Measurements from ENCODE around the gene CEBPB.
"Not testable (repeated sequence)": the region's sequence is repeated elsewhere in the genome, so short reads cannot be mapped to it uniquely, and the experiment has no call there.

CEBPB gene

DNA sequence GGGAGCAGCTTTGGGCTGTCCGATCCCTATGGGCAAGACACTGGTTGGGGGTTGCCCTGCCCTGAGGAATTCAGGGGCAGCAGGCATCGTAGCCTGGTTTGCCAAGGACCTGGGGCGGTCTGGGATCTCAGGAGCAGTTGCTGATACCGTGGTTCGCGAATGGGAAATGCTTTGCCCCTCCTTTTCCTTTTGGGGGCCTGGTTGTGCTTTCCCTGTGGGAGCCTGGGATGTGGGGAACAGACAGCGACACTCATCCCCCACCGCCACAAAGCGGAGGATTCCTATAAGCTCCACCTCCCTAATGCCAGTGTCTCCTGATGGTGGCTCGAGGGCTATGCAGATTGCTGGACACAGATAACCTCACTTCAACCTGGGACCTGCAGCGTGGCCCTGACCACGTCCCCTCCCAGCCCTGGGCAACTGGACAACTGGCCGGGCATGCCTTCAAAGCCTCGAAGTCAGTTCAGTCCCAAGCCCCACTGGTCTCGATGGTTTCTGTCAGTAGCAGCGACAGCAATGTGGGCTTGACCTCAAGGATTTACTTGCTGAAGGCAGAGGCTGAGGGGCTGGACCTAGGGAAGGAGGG is 3.3 kb downstream of the CEBPB start:
- no peak for DNase-seq

DNA sequence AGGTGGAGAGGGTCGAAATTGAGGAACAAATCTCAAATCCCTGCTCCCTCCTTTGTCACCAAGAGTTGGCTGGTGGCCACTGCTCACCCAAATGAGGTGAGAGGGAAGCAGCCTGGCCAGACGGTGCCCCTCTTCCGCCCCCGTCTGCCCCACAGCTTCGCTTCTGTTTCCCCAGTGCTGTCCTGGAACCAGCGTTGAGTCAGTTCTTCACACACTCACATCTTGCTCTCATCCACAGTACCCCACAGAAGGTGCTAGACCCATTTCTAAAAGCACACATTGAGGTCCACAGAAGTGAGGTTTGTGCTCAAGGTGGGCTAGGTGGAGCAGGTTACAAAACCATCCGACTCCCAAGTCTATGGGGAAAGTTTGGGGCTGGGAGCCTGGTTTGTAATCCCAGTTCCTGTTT is 3.8 kb downstream of the CEBPB start:
- DNase-seq: no peak

DNA sequence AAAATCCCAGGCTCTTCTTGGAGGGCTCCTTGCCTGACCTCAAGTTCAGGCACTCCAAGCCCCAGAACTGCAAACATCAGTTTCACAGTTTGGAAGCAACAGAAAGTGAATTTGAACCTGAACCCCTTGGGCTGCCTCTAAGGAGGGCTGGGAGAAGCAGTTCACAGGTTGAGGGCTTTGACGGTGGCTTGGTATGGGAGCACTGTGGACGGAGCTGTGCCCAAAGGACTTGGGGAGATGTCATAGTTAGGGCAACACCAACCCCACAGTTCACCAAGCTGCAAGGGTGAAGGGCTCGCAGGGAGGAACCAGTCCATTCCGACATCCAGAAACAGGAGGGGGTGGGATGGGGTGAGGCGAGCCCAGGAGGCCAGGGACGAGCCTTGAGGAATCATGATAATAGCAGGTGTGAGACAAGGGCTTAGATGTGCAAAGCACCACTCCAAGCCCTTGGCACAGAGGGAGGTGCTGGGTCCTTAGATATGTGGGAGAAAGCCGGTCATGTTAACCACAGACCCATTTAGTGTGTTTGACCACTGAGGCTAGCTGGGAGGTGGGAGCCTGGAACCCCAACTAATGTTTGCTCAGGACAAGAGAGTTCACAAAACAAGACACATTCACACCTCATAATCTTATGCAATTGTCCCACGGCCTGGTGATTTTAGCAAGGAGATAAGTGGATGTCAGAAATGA is 4.3 kb downstream of the CEBPB start:
- no peak for DNase-seq

GRCh38 chr20:50195524-50196120 is 5.0 kb downstream of the CEBPB start:
- no peak for DNase-seq

DNA sequence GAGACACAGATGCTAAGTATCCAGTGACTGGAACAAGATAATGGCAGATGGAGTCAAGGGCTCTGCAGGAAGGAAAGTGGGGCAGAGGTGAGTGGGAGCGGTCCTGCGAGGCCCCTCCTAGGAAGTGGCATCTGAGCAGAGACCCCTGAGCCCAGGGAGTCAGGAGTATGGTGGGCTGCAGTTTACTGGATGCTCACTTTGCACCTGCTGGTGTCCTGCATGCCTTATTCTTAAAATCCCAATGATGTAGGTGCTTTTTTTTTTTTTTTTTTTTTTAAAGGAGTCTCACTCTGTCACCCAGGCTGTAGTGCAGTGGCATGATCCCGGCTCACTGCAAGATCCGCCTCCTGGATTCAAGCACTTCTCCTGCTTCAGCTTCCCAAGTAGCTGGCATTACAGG is 5.6 kb downstream of the CEBPB start:
- no peak for DNase-seq

DNA sequence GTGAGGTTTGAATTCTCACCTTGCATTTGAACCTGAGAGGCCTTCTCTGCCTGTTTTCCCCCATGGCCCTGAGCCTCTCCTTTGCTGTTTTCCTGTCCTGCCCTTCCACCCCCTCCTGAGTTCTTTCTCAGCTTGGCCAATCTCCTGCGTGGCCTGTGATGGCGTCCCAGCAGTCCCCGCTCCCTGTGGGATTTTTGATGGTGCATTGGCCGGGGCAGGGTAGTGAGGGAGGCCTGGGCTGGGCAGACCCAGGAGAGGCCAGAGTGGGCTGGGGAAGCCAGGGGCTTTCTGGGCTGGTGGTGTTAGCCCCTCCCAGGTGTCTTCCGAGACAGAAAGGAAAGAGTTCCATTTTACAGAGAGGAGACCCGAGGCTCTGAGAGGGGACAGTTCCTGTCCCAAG is 6.3 kb downstream of the CEBPB start:
- no peak for DNase-seq

- DNase-seq: no peak
These were observed 7.0 kb downstream of the CEBPB start for GRCh38 chr20:50197463-50198179.

DNA sequence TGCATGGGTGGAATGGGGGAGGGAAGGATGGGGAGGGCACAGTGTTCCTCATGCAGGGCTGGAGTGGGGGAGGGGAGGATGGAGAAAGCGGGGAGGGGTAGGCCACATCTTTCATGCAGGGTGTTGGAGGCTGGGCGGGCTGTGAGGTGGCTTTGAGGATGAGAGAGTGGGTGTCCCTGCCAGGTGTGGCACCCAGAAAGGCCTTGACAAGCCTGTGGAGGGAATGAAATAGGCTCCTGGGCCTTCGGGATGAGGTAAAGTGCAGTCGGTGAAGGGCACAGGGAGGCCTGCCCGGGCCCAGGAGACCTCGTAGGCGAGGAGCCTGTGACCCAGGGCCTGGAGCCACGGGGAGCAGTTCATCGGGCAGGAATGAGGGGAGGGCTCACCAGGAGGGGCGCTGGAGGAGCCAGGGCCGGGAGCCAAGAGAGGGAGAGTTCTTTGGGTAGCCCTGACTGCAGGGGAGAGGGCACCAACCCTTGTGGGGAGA is 7.6 kb downstream of the CEBPB start:
- DNase-seq: no peak

DNA sequence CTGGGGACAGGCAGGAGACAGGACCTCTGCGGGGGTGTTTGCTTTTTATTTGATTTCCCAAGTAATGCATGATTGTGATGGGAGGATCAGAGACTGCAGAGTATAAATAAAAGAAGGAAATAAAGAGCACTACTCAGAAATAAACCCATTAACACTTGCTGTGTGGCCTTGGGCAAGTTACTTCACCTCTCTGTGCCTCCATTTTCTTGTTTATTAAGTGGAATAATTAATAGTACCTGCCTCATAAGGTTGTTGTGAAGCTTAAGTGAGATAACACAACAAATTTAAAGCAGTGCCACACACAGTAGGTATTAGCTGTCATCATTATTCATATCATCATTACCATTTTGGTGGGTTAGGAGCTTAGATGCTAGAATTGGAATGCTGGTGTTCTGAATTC is 8.1 kb downstream of the CEBPB start:
- no peak for DNase-seq

- no peak for DNase-seq
These were observed 9.1 kb downstream of the CEBPB start for GRCh38 chr20:50199703-50200102.

GRCh38 chr20:50200482-50201104 is 10.0 kb downstream of the CEBPB start:
- DNase-seq: no peak

DNA sequence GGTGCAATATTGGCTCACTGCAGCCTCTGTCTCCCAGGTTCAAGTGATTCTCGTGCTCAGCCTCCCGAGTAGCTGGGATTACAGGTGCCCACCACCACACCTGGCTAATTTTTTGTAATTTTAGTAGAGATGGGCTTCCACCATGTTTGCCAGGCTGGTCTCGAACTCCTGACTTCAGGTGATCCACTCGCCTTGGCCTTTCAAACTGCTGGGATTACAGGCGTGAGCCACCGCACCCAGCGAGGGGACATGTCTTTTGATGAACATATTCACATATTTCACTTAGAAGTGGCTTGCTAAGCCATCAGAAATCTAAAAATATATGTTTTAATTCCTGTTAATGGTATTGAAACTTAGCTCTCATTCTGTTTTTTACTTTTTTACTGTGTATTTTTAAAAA is 11.1 kb downstream of the CEBPB start:
- not testable (repeated sequence) for DNase-seq

- DNase-seq: no peak
These were observed 12.0 kb downstream of the CEBPB start for GRCh38 chr20:50202677-50203076.

GRCh38 chr20:50203951-50204937 is 13.6 kb downstream of the CEBPB start:
- no peak for DNase-seq

GRCh38 chr20:50207026-50207425 is 16.4 kb downstream of the CEBPB start:
- DNase-seq: no peak

DNA sequence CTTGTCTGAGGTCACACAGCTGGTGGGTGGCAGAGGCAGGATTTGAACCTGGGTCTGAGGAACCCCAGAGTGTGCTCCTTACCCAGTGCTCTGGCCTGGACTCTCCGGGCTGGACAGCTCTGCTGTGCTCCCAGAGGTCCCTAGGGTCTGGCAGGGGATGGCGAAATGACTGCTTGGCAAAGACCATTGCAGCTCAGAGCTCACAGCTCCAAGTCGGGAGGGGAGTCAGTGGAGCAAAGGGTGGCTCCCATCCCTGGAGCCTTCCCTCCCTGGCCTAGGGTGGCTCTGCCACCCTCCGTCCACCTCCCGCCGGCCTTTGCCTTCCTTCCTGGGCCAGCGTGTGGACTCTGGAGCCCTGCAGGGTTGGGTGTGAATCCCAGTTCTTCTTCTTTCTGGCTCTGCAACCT is 17.5 kb downstream of the CEBPB start:
- DNase-seq: no peak

GRCh38 chr20:50208815-50209214 is 18.2 kb downstream of the CEBPB start:
- not testable (repeated sequence) for DNase-seq

DNA sequence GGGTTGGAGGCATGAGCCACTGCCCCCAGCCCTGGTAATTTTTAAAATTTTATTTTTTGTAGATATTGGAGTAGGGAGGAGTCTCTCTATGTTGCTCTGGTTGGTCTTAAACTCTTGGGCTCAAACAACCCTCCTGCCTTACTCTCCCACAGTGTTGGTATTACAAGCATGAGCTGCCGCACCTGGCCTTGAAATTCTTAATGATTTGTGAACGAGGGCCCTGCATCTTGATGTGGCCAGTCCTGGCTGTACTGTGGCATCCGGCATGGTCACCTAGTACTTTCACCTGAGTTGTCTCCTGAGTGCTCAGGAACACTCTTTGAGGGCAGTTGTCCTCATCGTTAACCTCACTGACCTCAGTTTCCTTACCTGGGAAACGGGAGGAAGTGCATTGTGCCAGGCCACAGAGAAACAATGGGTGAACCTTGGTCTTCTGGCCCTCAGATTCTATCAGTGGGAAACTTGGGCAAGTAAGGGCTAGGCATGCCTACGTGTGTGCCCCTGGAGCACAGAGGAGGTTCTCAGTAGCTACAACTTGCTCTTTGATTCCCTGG is 19.5 kb downstream of the CEBPB start:
- no peak for DNase-seq

- DNase-seq: no peak
These were observed 20.5 kb downstream of the CEBPB start for GRCh38 chr20:50211091-50211490.

GRCh38 chr20:50213531-50214106 is 23.0 kb downstream of the CEBPB start:
- no peak for DNase-seq
